WTC11 (cell line): ENCODE results near the gene ATG7. TPM values are rescaled to one million over a fixed set of nuclear protein-coding genes. Genes with fewer than 3 reads are reported as not detected.

Source experiments
- ATAC-seq: fragments of 200-7000 bp; cut with Tn5 transposase; 2 replicates; pipeline ENCODE4 v1.10.0; 2021; ENCODE audit warnings: mild to moderate bottlenecking, moderate library complexity
- CTCF ChIA-PET: fragments of 300-600 bp; sonication (Branson Sonifier 250); formaldehyde crosslinking; loops from one replicate; lab custom pipeline; 2021; ENCODE audit warnings: antibody characterized with exemption; lab: Charles Lee
- POLR2A ChIA-PET: fragments of 350-600 bp; sonication (Branson Sonifier 250); formaldehyde crosslinking; loops from one replicate; lab custom pipeline; 2021; ENCODE audit warnings: antibody characterized with exemption; lab: Charles Lee
- DNase-seq: peaks from one replicate; pipeline ENCODE4 v3.0.0; 2021; ENCODE audit warnings: low spot score
- H3K27ac Mint-ChIP-seq: 2 replicates; pipeline ENCODE4 v1.8.0; 2021; ENCODE audit warnings: mixed read lengths
- H3K27me3 Mint-ChIP-seq: 2 replicates; pipeline ENCODE4 v1.8.0; 2021; ENCODE audit warnings: low read depth, mild to moderate bottlenecking, moderate library complexity, mixed read lengths
- H3K36me3 Mint-ChIP-seq: 2 replicates; pipeline ENCODE4 v1.8.0; 2021; ENCODE audit warnings: mixed read lengths
- H3K4me1 Mint-ChIP-seq: 2 replicates; pipeline ENCODE4 v1.8.0; 2022; ENCODE audit warnings: mixed read lengths
- H3K4me3 Mint-ChIP-seq: 2 replicates; pipeline ENCODE4 v1.8.0; 2021; ENCODE audit warnings: mild to moderate bottlenecking, moderate library complexity, mixed read lengths
- H3K9me3 Mint-ChIP-seq: 2 replicates; pipeline ENCODE4 v1.8.0; 2021; ENCODE audit warnings: mixed read lengths
- AFF4 ChIP-seq: sonication (generic); formaldehyde crosslinking; IDR thresholded peaks from 2 replicates; pipeline ENCODE4 v1.8.1; 2023; ENCODE audit warnings: mild to moderate bottlenecking, missing genetic modification reagents, borderline replicate concordance
- ATF6 ChIP-seq: sonication (generic); formaldehyde crosslinking; IDR thresholded peaks from 2 replicates; pipeline ENCODE4 v1.8.1; 2023; ENCODE audit warnings: mild to moderate bottlenecking, missing genetic modification reagents
- CREM ChIP-seq: sonication (generic); formaldehyde crosslinking; IDR thresholded peaks from 2 replicates; pipeline ENCODE4 v1.8.1; 2022; ENCODE audit warnings: mild to moderate bottlenecking, missing genetic modification reagents, moderate library complexity
- FOXP4 ChIP-seq: sonication (generic); formaldehyde crosslinking; IDR thresholded peaks from 2 replicates; pipeline ENCODE4 v1.8.0; 2022; ENCODE audit warnings: mild to moderate bottlenecking, missing genetic modification reagents
- MXD4 ChIP-seq: fragments of 250-450 bp; sonication (Bioruptor Pico); IDR thresholded peaks from 2 replicates; pipeline ENCODE4 v1.8.0; 2021; ENCODE audit warnings: mild to moderate bottlenecking, moderate library complexity, borderline replicate concordance
- MYBL2 ChIP-seq: sonication (generic); formaldehyde crosslinking; IDR thresholded peaks from 2 replicates; pipeline ENCODE4 v1.8.1; 2023; ENCODE audit warnings: mild to moderate bottlenecking, moderate library complexity, missing genetic modification reagents
- NR2C2 ChIP-seq: sonication (generic); formaldehyde crosslinking; IDR thresholded peaks from 2 replicates; pipeline ENCODE4 v1.8.0; 2022; ENCODE audit warnings: mild to moderate bottlenecking, missing genetic modification reagents
- PRDM15 ChIP-seq: sonication (generic); formaldehyde crosslinking; IDR thresholded peaks from 2 replicates; pipeline ENCODE4 v1.8.0; 2022; ENCODE audit warnings: missing genetic modification reagents
- TEAD4 ChIP-seq: sonication (generic); formaldehyde crosslinking; IDR thresholded peaks from 2 replicates; pipeline ENCODE4 v1.8.0; 2022; ENCODE audit warnings: mild to moderate bottlenecking, missing genetic modification reagents
- ZBTB21 ChIP-seq: sonication (generic); formaldehyde crosslinking; IDR thresholded peaks from 2 replicates; pipeline ENCODE4 v1.8.1; 2023; ENCODE audit warnings: mild to moderate bottlenecking, missing genetic modification reagents, borderline replicate concordance
- ZNF121 ChIP-seq: sonication (generic); formaldehyde crosslinking; IDR thresholded peaks from 2 replicates; pipeline ENCODE4 v1.8.0; 2023; ENCODE audit warnings: missing genetic modification reagents
- ZNF232 ChIP-seq: sonication (generic); formaldehyde crosslinking; IDR thresholded peaks from 2 replicates; pipeline ENCODE4 v1.8.0; 2022; ENCODE audit warnings: mild to moderate bottlenecking, missing genetic modification reagents
- ZNF396 ChIP-seq: fragments of 250-450 bp; sonication (Bioruptor Pico); IDR thresholded peaks from 2 replicates; pipeline ENCODE4 v1.8.0; 2021; ENCODE audit warnings: mild to moderate bottlenecking, moderate library complexity, borderline replicate concordance
- ZNF425 ChIP-seq: fragments of 250-450 bp; sonication (Bioruptor Pico); conservative IDR thresholded peaks from 2 replicates; pipeline ENCODE4 v1.9.0; 2021; ENCODE audit warnings: mild to moderate bottlenecking
- ZNF532 ChIP-seq: fragments of 250-450 bp; sonication (Bioruptor Pico); IDR thresholded peaks from 2 replicates; pipeline ENCODE4 v1.9.0; 2021; ENCODE audit warnings: mild to moderate bottlenecking, borderline replicate concordance
- total RNA-seq: library from RNA; stranded (reverse); gene quantifications from 3 replicates; pipeline ENCODE4 v1.2.3, GENCODE V29; 2021

Gene ATG7
- total RNA-seq, 1 experiment from 2014 or later = 17.5 TPM

GRCh38 chr3:11476735-11477144, 204.5 kb downstream of the ATG7 start (continued):
- TF ChIP-seq ZNF396 (CRISPR knock-in tag) (no peak), NR2C2 (CRISPR knock-in tag) (no peak)

GRCh38 chr3:11477407-11477911, 205.3 kb downstream of the ATG7 start:
- POLR2A ChIA-PET = no interaction called here
- H3K36me3 Mint-ChIP-seq = no peaks in the 10 kb centered on the region
- TF ChIP-seq ZNF425 (CRISPR knock-in tag) = no peak
- TF ChIP-seq, all 79 proteins: peak for 0
- CTCF ChIA-PET = no interaction called here
- no peak overlapping the region for H3K4me3 Mint-ChIP-seq
- DNase-seq (no peak), ATAC-seq (peak; percentile 20)
- no peaks in the 10 kb centered on the region for H3K27me3 Mint-ChIP-seq
- H3K4me1 Mint-ChIP-seq = peaks cover 28% of the 10 kb centered on the region
- no peaks in the 10 kb centered on the region for H3K9me3 Mint-ChIP-seq
- H3K27ac Mint-ChIP-seq = no peak overlapping the region

- H3K9me3 Mint-ChIP-seq = no peaks in the 10 kb centered on the region
- H3K4me1 Mint-ChIP-seq = peaks cover 28% of the 10 kb centered on the region
- no peak overlapping the region for H3K4me3 Mint-ChIP-seq
- no peaks in the 10 kb centered on the region for H3K36me3 Mint-ChIP-seq
- H3K27me3 Mint-ChIP-seq = no peaks in the 10 kb centered on the region
- ChIA-PET POLR2A (no interaction called here), CTCF (no interaction called here)
- no peak for DNase-seq
- no peak overlapping the region for H3K27ac Mint-ChIP-seq
- ATAC-seq = no peak
- TF ChIP-seq ZBTB21 (CRISPR knock-in tag) (no peak), AFF4 (CRISPR knock-in tag) (no peak), ZNF121 (no peak), TEAD4 (CRISPR knock-in tag) (no peak), MYBL2 (CRISPR knock-in tag) (no peak), FOXP4 (CRISPR knock-in tag) (no peak), CREM (CRISPR knock-in tag) (no peak), ZNF232 (no peak), ATF6 (no peak), MXD4 (CRISPR knock-in tag) (no peak), PRDM15 (CRISPR knock-in tag) (no peak), ZNF532 (no peak)
These were observed 206.0 kb downstream of the ATG7 start for GRCh38 chr3:11478167-11478566.
